BLaER1 treated with 17β-estradiol and CSF1 and Interleukin-3, amounts not matched to agents 10 nM and 100 nM (cell line): ENCODE measurements around the gene PLEKHG7.
"Not testable (repeated sequence)": the region's sequence is repeated elsewhere in the genome, so short reads cannot be mapped to it uniquely, and the experiment has no call there.

Experiments
- H3K27ac ChIP-seq, 11 experiments: shearing (Covaris generic); formaldehyde crosslinking; 2 replicates each; pipeline ENCODE4 v1.8.1; 2022
- H3K27me3 ChIP-seq, 11 experiments: shearing (Covaris generic); formaldehyde crosslinking; 2 replicates each; pipeline ENCODE4 v1.8.1; 2022
- H3K36me3 ChIP-seq, 11 experiments: shearing (Covaris generic); formaldehyde crosslinking; 2 replicates each; pipeline ENCODE4 v1.8.1; 2022
- H3K4me1 ChIP-seq, 10 experiments: shearing (Covaris generic); formaldehyde crosslinking; 2 replicates each; pipeline ENCODE4 v1.8.1; 2022
- H3K4me2 ChIP-seq, 11 experiments: shearing (Covaris generic); formaldehyde crosslinking; 2 replicates each; pipeline ENCODE4 v1.8.1; 2022
- H3K4me3 ChIP-seq, 10 experiments: shearing (Covaris generic); formaldehyde crosslinking; 2 replicates each; pipeline ENCODE4 v1.8.1; 2022
- H3K9ac ChIP-seq, 11 experiments: shearing (Covaris generic); formaldehyde crosslinking; 2 replicates each; pipeline ENCODE4 v1.8.1; 2022
- H3K9me3 ChIP-seq, 11 experiments: shearing (Covaris generic); formaldehyde crosslinking; replicated peaks in 1 of 11; 2 replicates each; pipeline ENCODE4 v1.8.1; 2022
- H4K20me1 ChIP-seq, 11 experiments: shearing (Covaris generic); formaldehyde crosslinking; 2 replicates each; pipeline ENCODE4 v1.8.1; 2022
- Cebpa-rat ChIP-seq, 11 experiments: shearing (Covaris generic); IDR thresholded peaks; 2 replicates each; pipeline ENCODE4 v1.8.1; 2022

Gene PLEKHG7

DNA sequence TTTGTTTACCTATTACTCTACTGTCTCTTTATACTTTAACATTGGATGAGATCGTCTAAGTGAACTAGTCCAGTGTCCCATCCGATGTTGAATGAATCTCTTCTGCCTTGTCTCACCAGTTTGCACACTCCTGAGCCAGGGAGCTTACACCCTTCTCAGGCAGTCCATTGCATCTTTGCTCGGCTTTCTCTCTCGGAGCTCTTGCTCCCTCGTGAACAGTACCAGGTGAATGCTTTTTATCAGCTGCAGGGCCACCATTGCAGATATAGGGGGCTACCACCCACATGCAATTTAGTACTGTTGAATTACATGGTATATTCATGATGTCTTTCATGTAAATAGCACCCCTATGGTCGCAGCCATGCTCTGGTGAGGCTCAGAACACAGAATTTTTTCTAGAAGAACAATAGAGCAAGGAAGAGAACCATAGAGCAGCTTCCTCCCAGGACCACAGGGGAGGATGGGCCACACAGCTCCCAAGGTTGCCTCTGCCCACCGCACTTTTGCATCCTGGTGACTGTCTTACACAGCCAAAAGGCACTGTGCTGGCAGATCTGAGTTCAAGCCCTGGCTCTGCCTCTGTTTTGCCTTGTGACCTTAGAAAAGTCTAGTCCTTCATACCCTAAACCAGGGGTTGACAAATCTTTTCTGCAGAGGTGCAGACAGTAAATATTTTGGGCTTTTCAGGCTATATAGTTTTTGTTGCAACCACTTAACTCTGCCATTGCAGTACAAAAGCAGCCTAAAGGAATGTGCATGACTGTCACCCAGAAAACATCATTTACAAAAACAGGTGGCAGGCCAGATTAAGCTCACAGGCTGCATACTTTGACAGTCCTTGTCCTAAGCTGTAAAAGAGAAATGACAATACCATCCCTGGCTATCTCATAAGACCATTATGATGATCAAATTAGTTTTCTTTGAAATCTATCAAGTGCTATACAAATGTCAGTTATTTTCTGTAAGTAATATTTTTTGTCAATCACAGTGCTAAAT, 35.4 kb downstream of the PLEKHG7 start:
- Histone ChIP-seq H3K27ac (no peak overlapping the region), H3K36me3 (no peaks in the 10 kb centered on the region), H3K4me1 (no peaks in the 10 kb centered on the region), H3K4me2 (no peak overlapping the region), H4K20me1 (no peaks in the 10 kb centered on the region), H3K27me3 (no peaks in the 10 kb centered on the region), H3K4me3 (no peak overlapping the region), H3K9me3 (no peaks in the 10 kb centered on the region), H3K9ac (no peak overlapping the region)
- TF ChIP-seq Cebpa-rat (IDR thresholded peaks at IDR 0.05) = no peak

DNA sequence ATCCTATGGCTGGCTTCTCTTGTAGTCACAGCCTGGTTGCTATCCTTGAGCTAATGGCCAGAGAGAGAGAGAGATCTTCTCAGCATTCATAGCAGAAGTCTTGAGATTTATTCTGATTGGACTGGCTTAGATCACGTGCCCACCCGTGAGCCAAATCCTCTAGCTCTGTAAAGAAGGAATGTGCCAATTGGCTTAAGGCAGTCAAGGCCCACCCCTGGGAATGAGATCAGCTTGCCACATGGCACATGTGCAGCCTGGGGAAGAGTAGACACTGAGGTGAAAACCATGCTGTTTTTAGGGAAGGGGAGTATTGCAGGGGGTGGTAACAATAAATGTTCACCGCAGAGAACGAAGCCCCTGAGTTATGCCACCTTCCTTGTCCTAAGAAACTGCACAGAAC, 36.3 kb downstream of the PLEKHG7 start:
- Histone ChIP-seq H3K9me3 (no peaks in the 10 kb centered on the region), H3K27ac (no peak overlapping the region), H3K27me3 (no peaks in the 10 kb centered on the region), H3K4me1 (no peaks in the 10 kb centered on the region), H4K20me1 (no peaks in the 10 kb centered on the region), H3K4me2 (no peak overlapping the region), H3K4me3 (no peak overlapping the region), H3K9ac (no peak overlapping the region), H3K36me3 (no peaks in the 10 kb centered on the region)
- no peak for TF ChIP-seq Cebpa-rat (IDR thresholded peaks at IDR 0.05)

DNA sequence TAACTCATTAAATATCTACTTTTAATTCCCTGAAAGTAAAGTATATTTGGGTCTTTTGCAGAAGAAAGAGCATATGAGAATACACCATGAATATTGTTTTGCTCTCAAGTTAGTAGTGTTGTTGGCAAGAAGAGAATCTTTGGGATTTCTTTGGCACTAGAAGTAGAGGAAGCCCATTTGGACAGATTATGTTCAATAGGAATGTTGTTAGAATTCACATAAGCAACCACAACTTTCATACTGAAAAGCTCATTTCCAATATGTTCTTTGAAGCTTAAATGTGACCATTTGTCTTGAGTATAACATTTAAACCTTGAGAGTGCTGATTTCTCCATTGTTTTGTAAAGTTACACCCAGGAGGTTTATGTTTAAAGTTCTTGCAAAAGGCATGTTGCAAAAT, 37.6 kb downstream of the PLEKHG7 start:
- Histone ChIP-seq H3K4me2 (no peak overlapping the region), H3K4me1 (no peaks in the 10 kb centered on the region), H3K9ac (no peak overlapping the region), H3K36me3 (no peaks in the 10 kb centered on the region), H4K20me1 (no peaks in the 10 kb centered on the region), H3K27ac (no peak overlapping the region), H3K27me3 (no peaks in the 10 kb centered on the region), H3K9me3 (no peaks in the 10 kb centered on the region), H3K4me3 (no peak overlapping the region)
- TF ChIP-seq Cebpa-rat (IDR thresholded peaks at IDR 0.05) = no peak

DNA sequence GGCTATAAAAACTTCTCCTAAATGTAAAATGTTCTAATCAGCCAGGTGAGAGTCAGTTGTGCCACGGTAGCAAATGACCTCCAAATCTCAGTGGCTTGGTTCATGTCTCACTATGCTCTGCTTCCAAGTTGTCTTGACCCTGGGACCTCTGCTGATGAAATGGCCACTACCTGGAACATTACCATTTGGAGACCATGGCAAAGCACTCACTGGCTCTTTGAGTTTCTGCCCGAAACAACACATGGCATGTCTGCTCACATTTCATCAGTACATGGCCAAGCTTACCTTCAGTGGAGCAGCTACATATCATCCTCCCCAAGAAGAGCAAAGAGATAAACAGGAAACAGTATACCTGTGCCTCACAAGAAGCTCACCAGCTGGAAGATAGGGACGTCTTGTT, 40.2 kb downstream of the PLEKHG7 start:
- TF ChIP-seq Cebpa-rat (IDR thresholded peaks at IDR 0.05) = no peak
- H3K4me2 ChIP-seq = no peak overlapping the region
- no peaks in the 10 kb centered on the region for H3K4me1 ChIP-seq
- H3K36me3 ChIP-seq = no peaks in the 10 kb centered on the region
- H3K4me3 ChIP-seq = no peak overlapping the region
- H3K27me3 ChIP-seq = no peaks in the 10 kb centered on the region
- no peak overlapping the region for H3K9ac ChIP-seq
- H3K27ac ChIP-seq = no peak overlapping the region
- no peaks in the 10 kb centered on the region for H4K20me1 ChIP-seq
- H3K9me3 ChIP-seq = no peaks in the 10 kb centered on the region

DNA sequence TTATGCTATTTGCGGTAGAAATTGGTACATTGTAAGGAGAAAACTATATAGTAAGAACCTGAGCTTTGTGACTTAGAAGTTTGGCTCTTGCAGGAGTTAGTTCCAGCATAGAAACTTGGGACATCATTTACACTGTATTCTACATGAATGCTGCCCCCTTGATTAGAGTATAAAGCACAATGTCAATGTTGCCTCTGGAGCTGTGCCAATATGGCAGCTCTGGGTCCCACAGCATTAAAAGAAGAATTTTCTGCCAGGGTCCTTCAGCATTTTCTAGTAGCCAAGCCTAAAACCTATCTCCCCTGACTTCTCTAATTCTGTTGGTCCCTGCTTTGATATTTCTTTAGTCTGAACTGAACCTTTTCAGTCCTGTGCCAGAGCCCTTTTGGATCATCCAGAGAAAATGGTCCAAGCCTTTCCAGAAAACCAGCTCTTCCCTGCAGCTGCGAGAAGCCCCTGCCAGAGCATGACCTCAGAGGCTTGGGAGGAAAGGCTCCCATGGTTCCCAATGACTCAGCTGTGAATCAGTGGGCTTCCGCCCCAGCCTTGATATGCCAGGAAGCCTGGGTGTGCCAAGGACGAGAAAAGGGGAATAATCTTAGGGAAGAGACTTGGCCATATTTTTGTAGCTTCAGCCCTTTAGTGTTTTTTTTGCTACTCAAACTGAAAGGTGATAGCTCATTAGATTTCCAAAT, 43.2 kb downstream of the PLEKHG7 start:
- Histone ChIP-seq H3K9me3 (no peaks in the 10 kb centered on the region), H3K27me3 (no peaks in the 10 kb centered on the region), H3K4me2 (no peak overlapping the region), H3K27ac (no peak overlapping the region), H3K36me3 (no peaks in the 10 kb centered on the region), H3K4me3 (no peak overlapping the region), H3K9ac (no peak overlapping the region), H4K20me1 (no peaks in the 10 kb centered on the region), H3K4me1 (no peaks in the 10 kb centered on the region)
- TF ChIP-seq Cebpa-rat (IDR thresholded peaks at IDR 0.05) = no peak

DNA sequence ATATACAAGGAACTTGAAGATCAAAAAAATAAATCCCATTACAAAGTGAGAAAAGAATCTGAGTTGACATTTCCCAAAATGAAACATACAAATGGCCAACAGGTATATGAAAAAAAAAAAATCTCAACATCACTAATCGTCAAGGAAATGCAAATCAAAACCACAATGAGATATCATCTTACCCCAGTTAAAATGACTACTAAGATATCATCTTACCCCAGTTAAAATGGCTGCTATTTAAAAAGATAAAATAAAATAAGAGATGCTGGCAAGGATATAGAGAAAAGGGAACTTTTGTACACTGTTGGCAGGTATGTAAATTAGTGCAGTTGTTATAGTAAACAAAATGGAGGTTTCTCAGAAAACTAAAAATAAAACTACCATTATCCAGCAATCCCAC, 44.4 kb downstream of the PLEKHG7 start:
- no peaks in the 10 kb centered on the region for H4K20me1 ChIP-seq
- H3K9me3 ChIP-seq = no peaks in the 10 kb centered on the region
- H3K27me3 ChIP-seq = no peaks in the 10 kb centered on the region
- H3K9ac ChIP-seq = no peak overlapping the region
- TF ChIP-seq Cebpa-rat (IDR thresholded peaks at IDR 0.05) = no peak
- no peak overlapping the region for H3K4me2 ChIP-seq
- no peaks in the 10 kb centered on the region for H3K36me3 ChIP-seq
- no peak overlapping the region for H3K27ac ChIP-seq
- H3K4me3 ChIP-seq = no peak overlapping the region
- no peaks in the 10 kb centered on the region for H3K4me1 ChIP-seq

DNA sequence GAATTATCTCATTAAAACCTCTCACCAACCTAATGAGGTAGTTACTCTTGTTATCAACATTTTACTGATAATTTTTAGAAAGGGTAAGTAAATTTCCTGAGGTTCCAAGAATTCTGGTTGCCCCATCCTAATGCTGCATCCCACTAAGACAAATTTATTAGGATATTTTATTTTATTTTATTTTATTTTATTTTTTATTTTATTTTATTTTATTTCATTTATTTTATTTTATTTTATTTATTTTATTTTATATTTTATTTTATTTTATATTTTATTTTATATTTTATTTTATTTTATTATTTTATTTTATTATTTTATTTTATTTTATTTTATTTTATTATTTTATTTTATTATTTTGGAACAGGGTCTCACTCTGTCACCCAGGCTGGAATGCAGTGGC, 46.9 kb downstream of the PLEKHG7 start:
- not testable (repeated sequence) for H3K4me3 ChIP-seq, H3K27me3 ChIP-seq

DNA sequence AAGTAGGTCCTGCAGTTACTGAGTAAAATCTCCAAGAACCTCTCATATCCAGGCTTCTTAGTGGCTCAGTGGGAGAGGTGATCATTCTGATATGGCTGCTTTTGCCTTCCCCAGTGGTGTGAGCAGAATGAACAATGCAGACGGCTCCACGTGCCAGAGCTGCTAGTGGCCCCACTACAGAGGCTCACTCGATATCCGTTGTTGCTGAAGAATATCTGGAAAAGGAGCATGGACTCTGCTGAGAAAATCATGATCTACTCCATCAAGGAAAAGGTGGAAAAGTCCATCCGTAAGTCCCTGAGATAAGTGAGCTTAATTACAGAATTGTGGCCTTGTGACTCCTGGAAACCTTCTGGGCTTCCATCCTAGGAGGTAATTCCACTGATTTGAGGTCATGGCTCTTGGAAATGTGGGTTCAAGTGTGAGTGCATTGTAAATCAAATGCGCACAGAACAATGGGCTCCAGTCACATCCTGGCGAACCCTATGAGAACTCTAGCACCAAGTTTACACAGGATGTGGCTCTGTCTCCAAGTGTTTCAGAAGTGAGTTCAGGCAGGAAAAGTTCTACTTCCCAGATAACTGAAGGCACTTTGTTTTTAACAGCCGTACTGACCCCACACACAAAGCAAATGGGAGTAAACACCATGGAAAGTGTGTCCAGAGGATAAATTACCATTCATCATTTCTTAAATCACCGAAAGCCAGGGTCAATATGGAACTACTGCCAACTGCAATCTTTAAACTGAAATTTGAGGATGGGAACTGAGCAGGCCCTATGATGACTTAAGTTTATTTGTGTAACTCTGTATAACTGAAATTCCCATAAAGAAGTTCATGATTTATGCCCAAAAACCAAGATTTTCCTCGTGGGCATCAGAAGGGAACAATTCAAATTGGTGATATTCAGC, 51.4 kb downstream of the PLEKHG7 start:
- Histone ChIP-seq H3K9me3 (no peaks in the 10 kb centered on the region), H3K4me1 (no peaks in the 10 kb centered on the region), H4K20me1 (no peaks in the 10 kb centered on the region), H3K27me3 (no peaks in the 10 kb centered on the region), H3K9ac (no peak overlapping the region), H3K36me3 (no peaks in the 10 kb centered on the region), H3K4me2 (no peak overlapping the region), H3K27ac (no peak overlapping the region), H3K4me3 (no peak overlapping the region)
- TF ChIP-seq Cebpa-rat (IDR thresholded peaks at IDR 0.05) = no peak

More for the DNA sequence above, 46.9 kb downstream of the PLEKHG7 start:
- not testable (repeated sequence) for H3K9me3 ChIP-seq, H3K27ac ChIP-seq, H4K20me1 ChIP-seq, H3K36me3 ChIP-seq, H3K9ac ChIP-seq, H3K4me2 ChIP-seq, H3K4me1 ChIP-seq
